ENCODE data around the gene BBS4. TPM values are rescaled to one million over a fixed set of nuclear protein-coding genes. Genes with fewer than 3 reads are reported as not detected.

BBS4 gene
- total and polyA plus RNA-seq, 4 donors, result 13.0 to 65.3 (median 19.5) TPM

DNA sequence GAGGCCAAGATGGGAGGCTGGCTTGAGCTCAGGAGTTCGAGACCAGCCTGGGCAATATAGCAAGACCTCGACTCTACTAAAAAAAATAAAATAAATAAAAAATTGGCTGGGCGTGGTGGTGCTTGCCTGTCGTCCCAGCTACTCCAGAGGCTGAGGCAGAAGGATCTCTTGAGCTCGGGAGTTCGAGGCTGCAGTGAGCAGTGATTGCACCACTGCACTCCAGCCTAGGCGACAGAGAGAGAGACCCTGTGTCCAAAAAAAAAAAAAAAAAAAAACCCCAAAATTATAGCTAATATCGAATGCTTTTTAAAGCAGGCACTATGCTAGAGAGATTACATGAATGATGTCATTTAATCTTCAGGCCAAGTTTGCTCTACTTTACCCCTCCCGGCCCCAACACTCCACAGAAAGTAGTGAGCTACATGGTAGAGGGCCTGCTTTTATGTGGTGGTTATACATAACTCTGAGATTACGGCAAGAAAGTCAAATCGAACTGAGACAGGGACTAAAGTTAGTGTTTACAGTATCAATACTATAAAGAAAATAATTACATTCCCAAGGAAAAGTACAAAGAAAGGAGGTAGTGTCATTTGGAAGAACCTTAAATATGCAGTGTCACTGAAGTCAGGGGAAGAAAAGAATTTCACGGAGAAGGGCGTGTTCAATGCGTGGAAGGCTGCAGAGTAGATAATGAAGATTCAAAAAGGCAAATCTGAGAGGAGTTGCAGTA, 96.4 kb downstream of the BBS4 start:
- Histone ChIP-seq H3K4me3 (peak overlapping the region; percentile 99), H3K27ac (ENCODE audit: low read depth in 1 of 2, low read length in 1 of 2) (peak overlapping the region; percentile 91 to 100), H3K9me3 (ENCODE audit: control insufficient read depth in 4 of 4, insufficient read depth in 3 of 4, low read length in 3 of 4) (no peaks in the 10 kb centered on the region), H3K4me1 (ENCODE audit: control insufficient read depth in 5 of 5, insufficient read depth in 5 of 5, low read length in 5 of 5) (peaks cover 6 to 36% (median 19%) of the 10 kb centered on the region in 5 donors), H3K9ac (ENCODE audit: insufficient read depth in 1 of 2, low read length in 2 of 2) (peak overlapping the region; percentile 86 to 94), H3K36me3 (ENCODE audit: control insufficient read depth in 4 of 4, insufficient read depth in 4 of 4, low read length in 4 of 4) (peaks cover 0 to 5% (median 3%) of the 10 kb centered on the region in 4 donors), H3K27me3 (ENCODE audit: control insufficient read depth in 3 of 3, insufficient read depth in 3 of 3, low read length in 2 of 3) (no peaks in the 10 kb centered on the region)
- WGBS, 2 donors, result 42 to 49% methylated on average over 14 of the region's 14 CpGs
- ATAC-seq (ENCODE audit: insufficient read depth, low FRiP score) (no peak), DNase-seq (peak in 2 of 3 donors; percentile 29 to 32)
- TF ChIP-seq, protein P1, sequence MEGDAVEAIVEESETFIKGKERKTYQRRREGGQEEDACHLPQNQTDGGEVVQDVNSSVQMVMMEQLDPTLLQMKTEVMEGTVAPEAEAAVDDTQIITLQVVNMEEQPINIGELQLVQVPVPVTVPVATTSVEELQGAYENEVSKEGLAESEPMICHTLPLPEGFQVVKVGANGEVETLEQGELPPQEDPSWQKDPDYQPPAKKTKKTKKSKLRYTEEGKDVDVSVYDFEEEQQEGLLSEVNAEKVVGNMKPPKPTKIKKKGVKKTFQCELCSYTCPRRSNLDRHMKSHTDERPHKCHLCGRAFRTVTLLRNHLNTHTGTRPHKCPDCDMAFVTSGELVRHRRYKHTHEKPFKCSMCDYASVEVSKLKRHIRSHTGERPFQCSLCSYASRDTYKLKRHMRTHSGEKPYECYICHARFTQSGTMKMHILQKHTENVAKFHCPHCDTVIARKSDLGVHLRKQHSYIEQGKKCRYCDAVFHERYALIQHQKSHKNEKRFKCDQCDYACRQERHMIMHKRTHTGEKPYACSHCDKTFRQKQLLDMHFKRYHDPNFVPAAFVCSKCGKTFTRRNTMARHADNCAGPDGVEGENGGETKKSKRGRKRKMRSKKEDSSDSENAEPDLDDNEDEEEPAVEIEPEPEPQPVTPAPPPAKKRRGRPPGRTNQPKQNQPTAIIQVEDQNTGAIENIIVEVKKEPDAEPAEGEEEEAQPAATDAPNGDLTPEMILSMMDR (IDR thresholded peaks at IDR 0.05; ENCODE audit: control extremely low read depth, extremely low read depth), result no peak

- Histone ChIP-seq H3K4me1 (ENCODE audit: control insufficient read depth in 5 of 5, insufficient read depth in 5 of 5, low read length in 5 of 5) (peaks cover 6 to 36% (median 19%) of the 10 kb centered on the region in 5 donors), H3K27ac (ENCODE audit: low read depth in 1 of 2, low read length in 1 of 2) (peak overlapping the region; percentile 91 to 100), H3K9me3 (ENCODE audit: control insufficient read depth in 4 of 4, insufficient read depth in 3 of 4, low read length in 3 of 4) (no peaks in the 10 kb centered on the region), H3K9ac (ENCODE audit: insufficient read depth in 1 of 2, low read length in 2 of 2) (peak overlapping the region; percentile 86 to 94), H3K36me3 (ENCODE audit: control insufficient read depth in 4 of 4, insufficient read depth in 4 of 4, low read length in 4 of 4) (peaks cover 0 to 5% (median 3%) of the 10 kb centered on the region in 4 donors), H3K27me3 (ENCODE audit: control insufficient read depth in 3 of 3, insufficient read depth in 3 of 3, low read length in 2 of 3) (no peaks in the 10 kb centered on the region), H3K4me3 (peak overlapping the region; percentile 99)
- DNase-seq (peak; percentile 30 to 61 (median 46)), ATAC-seq (ENCODE audit: insufficient read depth, low FRiP score) (peak; percentile 20)
- WGBS, 2 donors, result 0% methylated on average over 43 to 52 of the region's 52 CpGs
- TF ChIP-seq, protein P1 (IDR thresholded peaks at IDR 0.05; ENCODE audit: control extremely low read depth, extremely low read depth), result no peak
Measured at GRCh38 chr15:72783004-72783639, 97.1 kb downstream of the BBS4 start.

DNA sequence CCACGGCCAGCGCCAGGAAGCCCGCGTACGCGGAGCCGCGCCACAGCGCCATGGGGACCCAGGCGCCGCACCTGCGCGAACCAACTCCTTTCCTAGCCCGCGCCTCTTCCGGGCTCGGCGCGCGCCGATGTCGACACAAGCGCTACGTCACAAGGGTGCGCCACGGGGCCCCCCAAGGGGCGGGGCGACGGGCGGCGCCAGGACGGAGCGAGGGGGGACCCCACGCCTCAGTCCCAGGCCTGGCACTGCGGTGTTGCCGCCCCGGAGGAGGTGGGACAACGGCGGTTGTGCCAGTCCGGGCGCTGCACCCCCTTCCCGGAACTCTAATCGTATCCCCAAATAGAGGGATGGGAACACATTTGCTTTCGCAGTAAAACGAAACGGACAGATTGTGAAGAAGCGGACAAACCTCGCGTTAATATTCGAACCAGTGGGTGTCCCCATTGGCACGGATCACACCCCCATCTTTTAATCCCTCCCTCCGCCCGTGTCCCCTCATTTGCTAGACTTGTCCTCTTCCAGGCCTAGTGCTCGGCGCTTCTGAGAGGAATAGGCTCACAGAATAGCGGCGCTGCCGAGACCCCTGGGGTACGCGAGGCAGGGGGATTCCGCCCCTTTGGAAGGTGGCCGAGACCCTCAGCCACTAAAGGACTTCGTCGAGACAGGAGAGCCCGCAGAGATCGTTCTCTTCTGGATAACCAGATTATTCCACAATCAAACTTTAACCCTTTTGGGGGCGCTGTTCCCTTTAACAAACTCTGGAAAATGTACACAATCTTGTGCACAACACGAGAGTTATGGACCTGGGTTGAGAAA, 97.8 kb downstream of the BBS4 start, which contains the start of gene ADPGK:
TSS of gene ADPGK (minus strand) at position 119 of the 816 bp plus-strand sequence. CDS start at position 52, 67 bp downstream.
- 0 to 1% methylated on average over 65 to 68 of the region's 68 CpGs for WGBS, 2 donors
- Histone ChIP-seq H3K27ac (ENCODE audit: low read depth in 1 of 2, low read length in 1 of 2) (peak within 1 kb of the TSS; percentile 91 to 100), H3K9ac (ENCODE audit: insufficient read depth in 1 of 2, low read length in 2 of 2) (peak within 1 kb of the TSS; percentile 86 to 94), H3K36me3 (ENCODE audit: control insufficient read depth in 4 of 4, insufficient read depth in 4 of 4, low read length in 4 of 4) (peaks cover 0 to 5% (median 3%) of the 10 kb centered on the region in 4 donors), H3K4me3 (peak within 1 kb of the TSS; percentile 99), H3K27me3 (ENCODE audit: control insufficient read depth in 3 of 3, insufficient read depth in 3 of 3, low read length in 2 of 3) (no peaks in the 10 kb centered on the region), H3K9me3 (ENCODE audit: control insufficient read depth in 4 of 4, insufficient read depth in 3 of 4, low read length in 3 of 4) (no peaks in the 10 kb centered on the region), H3K4me1 (ENCODE audit: control insufficient read depth in 5 of 5, insufficient read depth in 5 of 5, low read length in 5 of 5) (peaks cover 6 to 36% (median 19%) of the 10 kb centered on the region in 5 donors)
- DNase-seq (peak; percentile 95 to 98 (median 98)), ATAC-seq (ENCODE audit: insufficient read depth, low FRiP score) (peak; percentile 94)
- TF ChIP-seq, protein P1 (IDR thresholded peaks at IDR 0.05; ENCODE audit: control extremely low read depth, extremely low read depth), result peak; percentile 11
